Endodermal cell (in vitro differentiated cells): ENCODE results near the gene SAC3D1. TPM values are rescaled to one million over a fixed set of nuclear protein-coding genes. Genes with fewer than 3 reads are reported as not detected.

Source experiments
- DNase-seq: peaks from one replicate; pipeline ENCODE4 v3.0.0-alpha.2; 2017
- H3K27ac ChIP-seq: 2 replicates; pipeline ENCODE4 v1.5.1; 2013; ENCODE audit warnings: mild to moderate bottlenecking, low read depth, low read length, moderate library complexity
- H3K27me3 ChIP-seq: 2 replicates; pipeline ENCODE4 v1.6.1; 2013; ENCODE audit warnings: mild to moderate bottlenecking, low read length, moderate library complexity; ENCODE audit not compliant: insufficient read depth, control insufficient read depth, poor library complexity, severe bottlenecking
- H3K36me3 ChIP-seq: 2 replicates; pipeline ENCODE4 v1.7.0; 2013; ENCODE audit warnings: mild to moderate bottlenecking, low read length, moderate library complexity; ENCODE audit not compliant: control insufficient read depth, insufficient read depth
- H3K4me1 ChIP-seq: one replicate; pipeline ENCODE4 v1.7.0; 2013; ENCODE audit warnings: low read length; ENCODE audit not compliant: control insufficient read depth, insufficient read depth
- H3K4me3 ChIP-seq: 2 replicates; pipeline ENCODE4 v1.5.1; 2013; ENCODE audit warnings: mild to moderate bottlenecking, low read length, moderate library complexity
- H3K9ac ChIP-seq: 2 replicates; pipeline ENCODE4 v1.6.1; 2013; ENCODE audit warnings: mild to moderate bottlenecking, low read length, moderate library complexity; ENCODE audit not compliant: poor library complexity, severe bottlenecking; ENCODE audit errors: extremely low read depth
- H3K9me3 ChIP-seq: 2 replicates; pipeline ENCODE4 v1.6.1; 2013; ENCODE audit warnings: mild to moderate bottlenecking, low read length, moderate library complexity; ENCODE audit not compliant: control insufficient read depth
- H3K27ac Mint-ChIP-seq: 2 replicates; pipeline ENCODE4 v1.8.0; 2020; ENCODE audit warnings: mixed read lengths
- H3K27me3 Mint-ChIP-seq: 2 replicates; pipeline ENCODE4 v1.8.0; 2021; ENCODE audit warnings: mild to moderate bottlenecking, mixed read lengths; ENCODE audit not compliant: insufficient read depth
- H3K36me3 Mint-ChIP-seq: 2 replicates; pipeline ENCODE4 v1.8.0; 2020; ENCODE audit warnings: low read depth, mixed read lengths
- H3K4me1 Mint-ChIP-seq: 2 replicates; pipeline ENCODE4 v1.8.0; 2020; ENCODE audit warnings: mixed read lengths
- H3K4me3 Mint-ChIP-seq: 2 replicates; pipeline ENCODE4 v1.8.0; 2020; ENCODE audit warnings: mild to moderate bottlenecking, moderate library complexity, mixed read lengths
- H3K9me3 Mint-ChIP-seq: 2 replicates; pipeline ENCODE4 v1.8.0; 2020; ENCODE audit warnings: mild to moderate bottlenecking, mixed read lengths
- WGBS, 2 experiments: methylation state at CpG; one replicate each; pipeline versions ENCODE4 v1.1.5 to v1.1.7; 2013; ENCODE audit warnings: missing lambda C conversion rate in 2 of 2, mixed read lengths in 1 of 2; ENCODE audit not compliant: insufficient coverage in 1 of 2, insufficient read length in 1 of 2; 5-methylcytosine and 5-hydroxymethylcytosine counted together
- total RNA-seq, 2 donors: library from RNA; stranded (reverse); fragmentation: NEBNext Ultra II Directional in 1 of 2; extraction: Animal tissue kit (Norgen Biotek cat#: 25700) in 1 of 2; gene quantifications; 2 replicates in 1 of 2; 3 replicates in 1 of 2; pipeline ENCODE4 v1.2.1, GENCODE V29; 2021
- TF ChIP-seq, protein P1 (sequence below): fragments of 200-600 bp; sonication (generic); conservative IDR thresholded peaks from 2 replicates; pipeline ENCODE4 v1.5.0; 2021; ENCODE audit warnings: antibody characterized with exemption, mild to moderate bottlenecking

SAC3D1 gene
- total RNA-seq, 2 donors from 2014 or later = 11.4 to 12.0 TPM

DNA sequence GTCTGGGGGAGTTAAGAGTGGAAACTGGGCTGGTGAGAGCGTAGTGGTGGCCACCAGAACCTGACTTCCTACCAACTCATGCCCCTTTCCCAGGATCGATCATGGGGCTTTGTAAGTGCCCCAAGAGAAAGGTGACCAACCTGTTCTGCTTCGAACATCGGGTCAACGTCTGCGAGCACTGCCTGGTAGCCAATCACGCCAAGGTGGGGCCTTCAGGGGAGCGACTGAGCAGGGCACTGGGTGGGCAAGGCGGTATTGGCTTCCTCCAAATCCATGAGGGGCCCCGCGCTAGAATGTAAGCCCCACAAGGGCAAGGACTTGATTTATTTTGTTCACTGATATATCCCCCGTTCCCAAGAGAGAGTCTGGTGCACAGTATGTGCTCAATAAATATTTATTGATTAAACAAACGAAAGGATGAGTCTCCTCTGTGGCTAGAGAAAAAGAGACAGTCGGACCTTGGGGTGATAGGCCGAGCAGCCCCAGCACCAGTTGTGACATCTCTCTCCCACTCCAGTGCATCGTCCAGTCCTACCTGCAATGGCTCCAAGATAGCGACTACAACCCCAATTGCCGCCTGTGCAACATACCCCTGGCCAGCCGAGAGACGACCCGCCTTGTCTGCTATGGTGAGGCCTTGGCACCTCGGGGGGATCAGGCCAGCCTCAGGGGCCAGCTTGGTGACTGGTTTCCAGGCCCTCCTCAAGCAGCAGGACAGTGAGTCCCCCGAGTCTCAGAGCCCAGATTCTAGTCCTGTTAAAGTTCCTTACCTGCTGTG lies 43.8 kb downstream of the SAC3D1 start:
- TF ChIP-seq, protein P1, sequence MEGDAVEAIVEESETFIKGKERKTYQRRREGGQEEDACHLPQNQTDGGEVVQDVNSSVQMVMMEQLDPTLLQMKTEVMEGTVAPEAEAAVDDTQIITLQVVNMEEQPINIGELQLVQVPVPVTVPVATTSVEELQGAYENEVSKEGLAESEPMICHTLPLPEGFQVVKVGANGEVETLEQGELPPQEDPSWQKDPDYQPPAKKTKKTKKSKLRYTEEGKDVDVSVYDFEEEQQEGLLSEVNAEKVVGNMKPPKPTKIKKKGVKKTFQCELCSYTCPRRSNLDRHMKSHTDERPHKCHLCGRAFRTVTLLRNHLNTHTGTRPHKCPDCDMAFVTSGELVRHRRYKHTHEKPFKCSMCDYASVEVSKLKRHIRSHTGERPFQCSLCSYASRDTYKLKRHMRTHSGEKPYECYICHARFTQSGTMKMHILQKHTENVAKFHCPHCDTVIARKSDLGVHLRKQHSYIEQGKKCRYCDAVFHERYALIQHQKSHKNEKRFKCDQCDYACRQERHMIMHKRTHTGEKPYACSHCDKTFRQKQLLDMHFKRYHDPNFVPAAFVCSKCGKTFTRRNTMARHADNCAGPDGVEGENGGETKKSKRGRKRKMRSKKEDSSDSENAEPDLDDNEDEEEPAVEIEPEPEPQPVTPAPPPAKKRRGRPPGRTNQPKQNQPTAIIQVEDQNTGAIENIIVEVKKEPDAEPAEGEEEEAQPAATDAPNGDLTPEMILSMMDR = no peak
- H3K36me3 ChIP-seq = peaks cover 54% of the 10 kb centered on the region
- peak overlapping the region; percentile 99 for H3K4me3 ChIP-seq
- H3K9me3 ChIP-seq = no peaks in the 10 kb centered on the region
- H3K4me1 ChIP-seq = no peaks in the 10 kb centered on the region
- no peaks in the 10 kb centered on the region for H3K9me3 Mint-ChIP-seq
- no peak overlapping the region for H3K27ac ChIP-seq
- peak overlapping the region; percentile 89 for H3K9ac ChIP-seq
- 56 to 60% methylated on average over 19 to 23 of the region's 23 CpGs for WGBS, 2 experiments
- H3K4me3 Mint-ChIP-seq = peak overlapping the region; percentile 91
- H3K27me3 Mint-ChIP-seq = no peaks in the 10 kb centered on the region
- no peaks in the 10 kb centered on the region for H3K27me3 ChIP-seq
- peak overlapping the region; percentile 98 for H3K27ac Mint-ChIP-seq
- H3K36me3 Mint-ChIP-seq = peaks cover 49% of the 10 kb centered on the region
- H3K4me1 Mint-ChIP-seq = peaks cover 6% of the 10 kb centered on the region
- DNase-seq = no peak

DNA sequence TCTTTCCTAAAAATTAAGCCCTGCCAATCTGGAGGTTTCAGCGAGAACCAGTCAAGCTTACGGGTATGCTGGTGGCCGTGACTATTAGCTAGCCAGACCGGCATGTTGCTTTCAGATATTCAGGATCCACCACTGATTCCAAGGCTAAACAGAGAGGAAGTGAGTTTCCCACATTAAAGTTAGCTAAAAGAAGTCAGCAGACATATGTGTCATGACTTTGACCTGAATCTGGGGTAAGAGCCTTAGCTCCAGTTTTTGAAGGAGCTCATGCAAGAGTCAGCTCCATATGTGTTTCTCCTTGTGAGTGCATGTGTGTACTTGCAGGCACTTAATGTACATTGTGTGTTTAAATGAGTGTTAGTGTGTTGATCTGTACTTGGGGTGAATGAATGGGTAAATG lies 44.4 kb downstream of the SAC3D1 start:
- Histone ChIP-seq H3K4me3 (peak overlapping the region; percentile 99), H3K9ac (no peak overlapping the region), H3K36me3 (peaks cover 50% of the 10 kb centered on the region), H3K4me1 (no peaks in the 10 kb centered on the region), H3K27ac (no peak overlapping the region), H3K9me3 (no peaks in the 10 kb centered on the region), H3K27me3 (no peaks in the 10 kb centered on the region)
- no peaks in the 10 kb centered on the region for H3K27me3 Mint-ChIP-seq
- H3K9me3 Mint-ChIP-seq = no peaks in the 10 kb centered on the region
- no peak overlapping the region for H3K27ac Mint-ChIP-seq
- peaks cover 47% of the 10 kb centered on the region for H3K36me3 Mint-ChIP-seq
- peak overlapping the region; percentile 91 for H3K4me3 Mint-ChIP-seq
- no peak for DNase-seq
- WGBS, 2 experiments = 90 to 100% methylated on average over 4 of the region's 4 CpGs
- H3K4me1 Mint-ChIP-seq = peaks cover 6% of the 10 kb centered on the region
- TF ChIP-seq, protein P1 = no peak

DNA sequence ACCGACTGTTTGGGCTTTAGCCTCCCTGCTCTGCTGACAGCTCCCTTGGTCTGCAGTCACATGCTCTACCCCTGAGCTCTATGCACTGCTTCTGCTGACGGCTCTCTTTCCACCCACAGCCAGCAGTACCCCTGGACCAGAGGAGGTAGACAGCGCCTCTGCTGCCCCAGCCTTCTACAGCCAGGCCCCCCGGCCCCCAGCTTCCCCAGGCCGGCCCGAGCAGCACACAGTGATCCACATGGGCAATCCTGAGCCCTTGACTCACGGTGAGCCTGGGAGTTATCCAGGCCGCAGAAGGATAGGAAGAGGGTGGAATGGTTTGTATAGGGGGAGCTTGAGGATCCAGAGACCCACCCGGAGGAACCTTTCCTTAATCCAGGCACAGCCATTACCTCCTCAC lies 45.8 kb downstream of the SAC3D1 start:
- Mint-ChIP-seq H3K4me1 (peaks cover 6% of the 10 kb centered on the region), H3K27me3 (no peaks in the 10 kb centered on the region), H3K9me3 (no peaks in the 10 kb centered on the region), H3K36me3 (peaks cover 41% of the 10 kb centered on the region), H3K27ac (no peak overlapping the region), H3K4me3 (no peak overlapping the region)
- Histone ChIP-seq H3K36me3 (peaks cover 39% of the 10 kb centered on the region), H3K27ac (no peak overlapping the region), H3K4me1 (no peaks in the 10 kb centered on the region), H3K9me3 (no peaks in the 10 kb centered on the region), H3K9ac (no peak overlapping the region), H3K4me3 (no peak overlapping the region), H3K27me3 (no peaks in the 10 kb centered on the region)
- 92 to 100% methylated on average over 1 to 9 of the region's 9 CpGs for WGBS, 2 experiments
- TF ChIP-seq, protein P1 = no peak
- DNase-seq = no peak
